GM13976 (cell line): Measurements from ENCODE around the gene VPS33B.

ENCODE experiments used
- DNase-seq: peaks from one replicate; pipeline ENCODE4 v3.0.0; 2012; ENCODE audit warnings: low spot score
- in situ Hi-C: fragments of 300-500 bp; cut with MboI; formaldehyde crosslinking; loops from one replicate; pipeline ENCODE4 v1.12.0; 2022; ENCODE audit warnings: low sequenced_read_pairs, mixed read lengths, inconsistent platforms; ENCODE audit not compliant: unreplicated experiment
- TF ChIP-seq, protein P1 (sequence below): IDR thresholded peaks from 2 replicates; pipeline ENCODE4 v1.5.1; 2012; ENCODE audit warnings: borderline replicate concordance, mild to moderate bottlenecking; ENCODE audit not compliant: insufficient read depth; ENCODE audit errors: extremely low read depth, missing control alignments, control extremely low read depth

The VPS33B gene

GRCh38 chr15:90950676-90951075 is 71.7 kb downstream of the VPS33B start:
- DNase-seq: peak; percentile 7
- in situ Hi-C loops: no loop called here
- TF ChIP-seq, protein P1, sequence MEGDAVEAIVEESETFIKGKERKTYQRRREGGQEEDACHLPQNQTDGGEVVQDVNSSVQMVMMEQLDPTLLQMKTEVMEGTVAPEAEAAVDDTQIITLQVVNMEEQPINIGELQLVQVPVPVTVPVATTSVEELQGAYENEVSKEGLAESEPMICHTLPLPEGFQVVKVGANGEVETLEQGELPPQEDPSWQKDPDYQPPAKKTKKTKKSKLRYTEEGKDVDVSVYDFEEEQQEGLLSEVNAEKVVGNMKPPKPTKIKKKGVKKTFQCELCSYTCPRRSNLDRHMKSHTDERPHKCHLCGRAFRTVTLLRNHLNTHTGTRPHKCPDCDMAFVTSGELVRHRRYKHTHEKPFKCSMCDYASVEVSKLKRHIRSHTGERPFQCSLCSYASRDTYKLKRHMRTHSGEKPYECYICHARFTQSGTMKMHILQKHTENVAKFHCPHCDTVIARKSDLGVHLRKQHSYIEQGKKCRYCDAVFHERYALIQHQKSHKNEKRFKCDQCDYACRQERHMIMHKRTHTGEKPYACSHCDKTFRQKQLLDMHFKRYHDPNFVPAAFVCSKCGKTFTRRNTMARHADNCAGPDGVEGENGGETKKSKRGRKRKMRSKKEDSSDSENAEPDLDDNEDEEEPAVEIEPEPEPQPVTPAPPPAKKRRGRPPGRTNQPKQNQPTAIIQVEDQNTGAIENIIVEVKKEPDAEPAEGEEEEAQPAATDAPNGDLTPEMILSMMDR: no peak

DNA sequence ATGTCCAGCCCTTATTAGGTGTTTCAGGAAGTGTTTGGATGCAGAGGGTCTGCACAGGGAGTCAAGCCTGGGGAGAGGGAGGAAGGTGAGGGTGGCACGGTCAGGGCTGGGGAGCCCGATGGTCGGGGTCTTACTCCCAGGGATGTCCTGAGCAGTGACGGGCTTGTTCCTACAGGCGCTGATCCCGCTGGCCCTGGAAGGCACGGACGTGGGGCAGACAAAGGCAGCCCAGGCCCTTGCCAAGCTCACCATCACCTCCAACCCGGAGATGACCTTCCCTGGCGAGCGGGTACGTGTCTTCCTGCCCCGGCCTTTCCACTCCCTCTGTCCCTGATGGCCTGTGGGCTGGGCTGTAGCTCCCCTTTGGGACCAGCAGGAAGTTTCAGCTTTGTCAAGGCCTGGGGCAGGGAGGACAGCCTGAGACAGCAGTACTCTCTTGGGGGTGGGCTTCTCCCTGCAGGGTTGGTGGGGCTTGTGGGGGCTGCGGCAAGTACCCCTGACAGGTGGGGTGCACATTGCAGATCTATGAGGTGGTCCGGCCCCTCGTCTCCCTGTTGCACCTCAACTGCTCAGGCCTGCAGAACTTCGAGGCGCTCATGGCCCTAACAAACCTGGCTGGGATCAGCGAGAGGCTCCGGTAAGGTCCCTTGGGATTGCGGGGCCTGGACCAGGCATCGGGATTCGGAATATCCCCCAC is 72.3 kb downstream of the VPS33B start:
- DNase-seq: peak; percentile 8
- TF ChIP-seq, protein P1: no peak
- in situ Hi-C loops: no loop called here
